Stimulated activated CD8-positive, alpha-beta memory T cell treated with anti-CD3 and anti-CD28 coated beads, Interleukin-15, amount 100 ng/mL, for 48 hours (primary cell): ENCODE measurements around the gene ITIH5.
"Not testable (repeated sequence)": the region's sequence is repeated elsewhere in the genome, so short reads cannot be mapped to it uniquely, and the experiment has no call there.

Source experiments
- DNase-seq, 2 donors: peaks; one replicate each; pipeline ENCODE4 v3.0.0-alpha.2; 2020; ENCODE audit warnings: low read depth in 2 of 2

ITIH5 gene

DNA sequence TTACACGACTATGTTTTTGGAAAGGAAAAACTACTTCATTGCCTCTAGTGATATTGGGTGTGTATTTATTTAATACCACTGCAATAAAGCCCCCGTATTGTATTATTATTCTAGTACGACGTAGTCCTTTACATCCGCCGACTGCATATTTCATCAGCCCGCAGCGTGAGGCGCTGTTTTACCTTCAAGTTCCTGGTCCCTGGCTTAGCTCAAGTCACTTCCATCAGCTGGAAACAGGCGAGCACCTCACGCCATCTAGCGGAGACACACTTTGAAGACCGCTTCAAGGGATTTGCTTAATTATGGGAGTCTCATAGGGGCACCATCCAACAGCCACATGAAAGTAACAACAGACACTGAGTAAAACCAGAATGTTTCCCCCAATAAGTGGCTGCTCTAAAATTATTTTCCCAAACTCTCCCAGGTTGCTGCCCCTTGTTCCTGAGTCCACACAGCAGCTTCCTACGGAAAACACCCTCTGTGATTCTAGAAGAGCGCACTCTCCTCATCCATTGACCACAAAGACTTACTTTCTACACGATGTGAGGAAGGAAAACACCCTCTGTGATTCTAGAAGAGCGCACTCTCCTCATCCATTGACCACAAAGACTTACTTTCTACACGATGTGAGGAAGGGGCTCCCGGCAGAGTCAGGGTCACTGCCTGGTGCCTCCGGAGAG is 20.6 kb upstream of the ITIH5 start:
- DNase-seq = peak; percentile 61 to 62

DNA sequence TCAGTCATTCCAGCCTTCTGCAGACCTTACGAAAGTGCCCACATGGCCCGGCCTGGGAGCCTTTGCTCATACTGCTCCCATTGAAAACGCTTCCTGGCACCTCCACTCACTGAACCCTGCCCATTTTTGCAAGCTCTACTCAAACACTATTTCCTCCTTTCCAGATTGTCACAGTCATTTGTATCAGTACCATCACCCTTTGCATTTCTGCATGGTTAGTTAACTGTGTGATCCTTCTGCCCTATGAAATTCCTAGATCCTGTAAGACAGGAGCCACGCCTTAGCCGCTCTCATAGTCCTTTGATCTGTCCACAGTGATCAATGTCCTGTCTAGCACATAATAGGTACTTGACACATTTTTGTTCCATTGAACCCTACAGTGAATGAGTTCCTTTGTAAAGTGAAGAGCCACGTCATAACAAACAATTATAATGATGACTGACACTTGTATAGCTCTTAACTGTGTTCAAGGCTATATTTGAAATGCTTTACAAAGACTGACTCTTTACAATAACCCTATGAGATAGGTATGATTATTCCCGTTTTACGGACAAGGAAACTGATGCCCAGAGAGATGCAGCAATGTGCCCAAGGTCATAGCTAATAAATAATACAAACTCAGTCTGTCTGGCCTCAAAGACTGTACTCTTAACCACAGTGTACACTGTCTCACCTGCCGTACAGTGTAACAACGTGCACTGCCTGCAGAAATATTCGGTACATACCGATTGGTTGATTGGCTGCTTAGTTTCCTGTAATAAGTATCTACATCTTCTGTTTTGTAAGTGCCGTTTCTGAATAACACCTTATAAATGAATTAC is 19.8 kb upstream of the ITIH5 start:
- DNase-seq = no peak

DNA sequence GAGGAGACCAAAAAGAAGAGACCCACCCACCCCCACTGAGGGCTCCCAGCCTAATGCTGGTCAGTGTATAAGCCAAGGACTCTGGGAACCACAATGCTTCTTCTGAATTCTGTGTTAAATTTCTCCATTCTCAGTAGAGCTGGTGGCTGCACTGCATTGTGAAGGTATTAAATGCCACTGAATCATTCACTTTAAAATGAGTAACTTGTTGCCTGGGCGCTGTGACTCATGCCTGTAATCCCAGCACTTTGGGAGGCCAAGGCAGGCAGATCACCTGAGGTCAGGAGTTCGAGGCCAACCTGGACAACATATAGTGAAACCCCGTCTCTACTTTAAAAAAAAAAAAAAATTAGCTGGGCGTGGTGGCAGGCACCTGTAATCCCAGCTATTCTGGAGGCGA is 13.3 kb upstream of the ITIH5 start:
- not testable (repeated sequence) for DNase-seq

DNA sequence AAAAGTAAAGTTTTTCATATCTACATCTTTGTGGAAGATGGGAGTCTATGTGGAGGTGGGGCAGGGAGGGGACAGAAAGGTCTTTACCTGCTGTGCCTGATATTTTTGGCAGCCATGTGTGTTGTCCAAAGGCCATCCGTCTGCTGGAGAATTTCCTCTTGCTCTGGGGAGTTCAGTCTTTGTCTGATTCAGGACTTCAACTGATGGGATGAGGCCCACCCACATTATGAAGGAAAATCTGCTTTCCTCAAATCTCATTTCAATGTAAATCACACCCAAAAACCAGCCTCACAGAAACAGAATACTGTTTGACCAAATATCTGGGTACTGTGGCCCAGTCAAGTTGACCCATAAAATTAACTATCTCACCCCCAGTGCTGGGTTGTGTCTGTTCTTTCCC is 12.5 kb upstream of the ITIH5 start:
- no peak for DNase-seq

DNA sequence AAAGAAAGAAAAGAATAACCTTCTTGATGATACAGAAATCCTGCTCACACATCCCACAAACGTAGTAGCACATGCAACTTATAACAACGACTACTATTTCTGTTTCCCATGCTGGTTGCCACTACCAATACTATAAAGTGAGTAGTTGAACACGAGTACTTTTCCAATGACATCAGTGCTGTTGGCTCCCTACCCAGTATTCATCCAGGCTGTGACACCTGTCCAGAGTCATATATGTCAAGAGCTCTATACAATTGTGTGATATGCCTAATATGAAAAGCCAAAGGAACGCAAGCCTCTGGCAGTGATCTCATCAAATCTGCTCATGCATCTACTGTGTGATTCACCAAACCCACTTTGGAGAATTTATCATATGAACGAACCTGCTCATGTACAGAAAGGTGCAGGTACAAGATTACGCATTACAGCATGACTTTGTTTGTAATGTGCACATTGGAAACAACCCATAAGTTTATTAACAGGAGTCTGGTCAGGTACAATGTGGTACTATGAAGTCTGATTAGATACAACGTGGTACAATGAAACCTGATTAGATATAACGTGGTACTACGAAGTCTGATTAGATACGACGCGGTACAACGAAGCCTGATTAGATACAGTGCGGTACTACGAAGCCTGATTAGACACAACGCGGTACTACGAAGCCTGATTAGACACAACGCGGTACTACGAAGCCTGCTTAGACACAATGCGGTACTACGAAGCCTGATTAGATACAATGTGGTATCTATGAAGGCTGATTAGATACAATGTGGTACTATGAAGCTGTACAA is 5.8 kb upstream of the ITIH5 start:
- DNase-seq = no peak

DNA sequence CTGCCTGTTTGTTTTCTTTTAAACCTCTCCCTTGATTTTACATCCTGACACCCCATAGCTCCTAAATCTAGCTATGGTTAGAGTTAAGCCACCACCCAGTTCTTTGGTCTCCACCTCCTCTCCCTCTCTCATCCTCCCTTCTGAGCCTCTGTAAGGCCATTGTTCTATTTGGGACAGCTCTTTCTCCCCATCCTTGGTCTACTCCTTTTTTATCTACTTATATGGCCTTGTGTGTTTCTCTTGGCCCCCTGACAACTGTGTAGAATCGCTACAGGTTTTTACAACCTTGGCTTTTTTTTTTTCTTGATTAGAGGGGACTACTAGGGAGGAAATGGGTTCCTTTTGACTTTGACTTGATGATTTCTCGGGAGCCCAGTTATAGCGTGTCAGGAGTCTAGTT is 3.4 kb upstream of the ITIH5 start:
- no peak for DNase-seq

DNA sequence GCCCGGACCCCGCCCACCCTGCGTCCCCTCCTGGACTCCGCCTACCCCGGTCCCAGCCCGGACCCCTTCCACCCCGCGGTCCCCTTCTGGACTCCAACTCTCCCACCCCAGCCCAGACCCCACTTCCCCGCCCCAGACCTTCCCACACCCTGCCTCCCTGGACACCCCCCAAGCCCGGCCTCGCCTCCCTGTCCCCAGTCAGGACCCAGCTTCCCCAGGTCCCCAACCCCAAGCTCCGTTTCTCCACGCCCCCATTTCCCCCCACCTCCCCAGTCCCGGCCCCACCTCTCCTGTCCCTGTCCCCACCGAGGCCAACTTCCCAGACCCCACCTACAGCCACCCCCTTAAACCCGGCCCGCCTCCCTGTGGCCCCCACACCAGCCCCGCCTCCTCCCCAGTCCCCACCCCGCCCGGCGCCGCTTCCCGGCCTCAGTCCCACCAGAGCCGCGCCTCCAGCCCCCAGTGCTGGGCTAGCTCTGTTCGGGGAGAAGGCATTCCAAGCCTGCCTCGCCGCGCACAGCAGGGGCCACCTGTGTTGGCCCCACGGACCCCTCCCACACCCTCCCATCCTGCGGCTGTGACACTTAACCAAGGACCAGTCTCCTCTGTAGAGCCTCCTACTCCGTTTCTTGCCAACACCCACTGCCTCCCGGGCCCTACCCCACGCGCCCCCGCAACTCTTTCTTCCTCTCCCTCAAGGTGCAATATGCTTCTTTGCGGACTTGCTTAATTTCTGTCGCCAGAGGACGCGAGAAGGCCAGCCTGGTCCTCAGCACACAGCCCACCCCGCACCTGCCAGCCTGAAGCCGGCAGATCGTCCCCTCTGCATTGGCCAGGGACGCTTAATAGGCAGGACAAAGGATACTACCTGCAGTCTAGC is 736 bp upstream of the ITIH5 start:
- DNase-seq = no peak

DNA sequence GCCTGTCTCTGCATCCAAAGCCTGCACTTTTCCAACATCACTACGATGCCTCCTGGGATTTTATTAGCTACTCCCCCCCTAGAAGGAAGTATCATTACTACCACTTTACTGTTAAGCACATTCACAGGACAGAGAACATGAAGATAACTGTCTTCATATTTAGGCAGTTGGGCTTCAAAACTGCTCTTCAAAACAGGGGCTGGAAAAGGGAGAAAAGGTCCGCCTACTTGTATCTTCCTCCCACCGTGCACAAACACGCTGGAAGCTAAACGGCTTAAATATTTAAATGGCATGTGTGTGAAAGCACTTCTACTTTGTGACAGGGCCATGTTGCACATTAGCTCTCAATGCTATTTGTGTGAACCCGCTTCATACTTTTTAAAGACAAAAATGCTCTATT is 999 bp downstream of the ITIH5 start:
- no peak for DNase-seq

DNA sequence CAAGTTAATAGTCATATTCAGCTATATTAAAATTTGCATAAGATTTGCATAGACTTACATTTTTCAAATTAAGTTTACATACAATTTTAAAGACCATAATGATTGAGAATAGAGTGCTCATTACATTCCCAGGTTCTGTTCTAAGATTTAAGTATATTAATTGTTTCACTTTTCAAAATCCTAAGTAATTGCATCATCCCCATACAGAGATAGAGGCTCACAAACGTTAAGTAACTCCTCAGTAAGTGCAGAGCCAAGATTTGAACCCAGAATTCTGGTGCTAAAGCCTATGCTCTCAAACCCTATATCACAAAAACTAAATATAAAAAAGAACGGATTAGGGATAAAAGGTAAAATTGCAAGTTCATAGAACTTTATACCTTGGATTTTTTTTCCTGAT is 2.1 kb downstream of the ITIH5 start:
- DNase-seq = no peak

DNA sequence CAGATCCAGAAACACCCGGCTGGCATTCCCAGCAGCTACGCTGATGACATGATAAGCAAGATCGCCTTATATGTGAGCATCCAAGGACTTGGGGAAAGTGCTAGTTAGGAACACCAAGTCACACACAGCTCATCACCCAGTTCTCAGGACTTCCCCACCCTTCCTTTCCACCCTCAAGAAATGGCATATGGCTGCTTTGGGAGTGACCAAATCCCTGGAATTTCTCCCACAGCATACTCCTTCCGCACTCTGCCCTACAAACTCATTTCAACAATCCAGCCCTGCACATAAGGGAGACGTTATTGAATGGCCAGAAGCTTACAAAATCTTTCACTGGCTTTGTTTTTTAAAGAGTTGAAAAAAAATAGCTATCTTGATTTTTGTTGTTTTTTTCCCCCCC is 4.2 kb downstream of the ITIH5 start:
- no peak for DNase-seq

DNA sequence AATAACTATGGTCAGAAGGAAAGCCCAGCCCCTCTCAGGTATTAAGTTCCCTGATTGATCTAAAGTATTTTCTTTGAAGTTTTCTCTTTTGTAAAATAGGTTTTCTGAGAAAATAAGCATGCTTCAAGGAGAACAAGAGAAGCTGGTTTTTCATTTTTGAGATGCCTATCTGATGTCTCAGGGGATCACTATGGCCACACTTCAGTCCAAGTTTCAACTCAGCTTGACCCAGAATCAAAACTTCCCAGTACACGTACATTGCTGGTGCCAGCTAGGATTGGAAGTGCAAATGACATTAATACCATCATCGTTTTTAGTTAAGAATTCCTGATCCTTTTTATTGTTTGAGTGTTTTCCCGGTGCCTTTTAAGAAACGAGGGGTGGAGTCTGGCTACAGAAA is 7.2 kb downstream of the ITIH5 start:
- DNase-seq = no peak

DNA sequence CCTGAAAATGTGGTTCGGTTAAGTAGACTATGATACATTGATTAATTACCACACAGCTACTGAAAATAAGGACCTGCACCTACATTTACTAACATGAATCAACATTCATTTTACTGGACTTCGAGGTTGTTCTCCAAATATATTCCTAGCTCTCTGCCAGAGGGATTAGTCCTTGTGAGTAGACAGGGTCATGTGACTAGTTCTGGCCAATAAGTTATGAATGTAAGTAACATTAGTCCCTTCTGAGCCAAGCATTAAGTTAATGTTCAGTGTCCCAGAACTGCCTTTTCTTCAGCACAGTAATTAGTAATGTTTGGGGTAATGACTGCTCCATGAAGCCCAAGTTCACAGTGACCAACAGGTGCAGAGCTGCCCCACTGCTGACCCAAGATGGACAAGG is 9.2 kb downstream of the ITIH5 start:
- DNase-seq = no peak

DNA sequence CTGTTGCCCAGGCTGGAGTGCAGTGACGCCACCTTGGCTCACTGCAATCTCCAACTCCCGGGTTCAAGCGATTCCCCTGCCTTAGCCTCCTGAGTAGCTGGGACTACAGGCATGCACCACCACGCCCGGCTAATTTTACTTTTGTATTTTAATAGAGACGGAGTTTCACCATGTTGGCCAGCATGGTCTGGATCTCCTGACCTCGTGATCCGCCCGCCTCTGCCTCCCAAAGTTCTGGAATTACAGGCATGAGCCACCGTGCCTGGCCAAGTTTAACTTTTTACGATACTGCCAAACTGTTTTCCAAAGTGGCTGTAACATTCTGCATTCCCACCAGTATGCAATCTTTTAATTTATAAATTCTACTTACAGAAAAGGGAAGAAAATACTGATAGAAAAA is 9.7 kb downstream of the ITIH5 start:
- DNase-seq = not testable (repeated sequence)

DNA sequence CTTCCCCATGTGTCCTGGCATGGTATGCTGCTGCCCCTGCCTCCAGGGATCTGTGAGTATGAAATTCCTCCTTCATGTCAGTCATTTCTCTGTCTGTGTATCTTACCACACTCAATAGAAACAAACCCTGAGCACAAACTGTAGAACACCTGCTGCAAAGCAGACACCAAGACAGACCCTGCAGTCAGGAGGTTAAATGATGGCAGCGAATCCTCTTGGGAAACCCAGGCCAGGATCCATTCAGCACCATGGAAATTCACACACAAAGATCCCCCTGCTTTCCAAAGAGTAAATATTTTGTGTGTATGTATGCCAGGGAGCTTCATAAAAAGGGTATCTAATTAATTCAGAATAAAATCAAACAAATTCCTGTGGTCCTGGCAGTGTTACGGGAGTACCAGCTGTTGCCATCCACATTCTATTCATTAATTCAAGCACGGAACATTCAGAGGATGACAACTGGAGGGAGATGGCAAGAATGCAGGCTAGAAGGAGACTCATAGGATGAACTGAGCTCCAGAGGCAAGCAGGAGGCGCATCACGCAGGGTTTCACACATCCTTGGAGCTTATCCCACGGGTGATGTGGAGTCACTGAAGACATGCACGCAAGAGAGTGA is 14.8 kb downstream of the ITIH5 start:
- no peak for DNase-seq

DNA sequence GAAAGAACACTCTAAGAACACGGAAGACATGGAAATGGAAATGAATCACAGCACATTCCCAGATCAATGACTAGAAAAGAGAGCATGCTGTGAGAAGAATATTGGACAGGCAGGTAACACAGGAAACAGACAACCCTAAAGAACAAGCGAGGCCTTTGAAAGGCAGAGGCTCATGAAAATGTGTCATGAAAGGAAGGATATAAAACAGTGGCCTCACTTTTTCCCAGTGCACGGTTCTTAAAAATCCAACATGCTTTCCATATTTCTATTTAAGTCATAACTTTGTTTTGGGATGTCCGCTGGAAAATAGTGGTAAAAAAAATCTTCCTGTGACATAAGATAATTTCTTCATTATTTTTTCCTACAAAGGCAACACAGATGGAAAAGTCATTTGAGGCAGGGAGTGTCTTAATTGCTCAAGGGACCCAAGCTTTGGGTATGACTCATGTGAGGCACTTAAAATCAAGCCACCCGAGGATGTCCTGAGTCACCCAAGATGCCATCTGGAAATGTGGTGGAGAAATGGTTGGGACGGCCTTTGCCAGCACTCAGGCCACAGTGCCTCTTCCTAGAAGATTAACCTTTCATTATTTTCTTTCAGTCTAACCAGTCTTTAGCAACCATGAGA is 17.0 kb downstream of the ITIH5 start:
- DNase-seq = no peak

DNA sequence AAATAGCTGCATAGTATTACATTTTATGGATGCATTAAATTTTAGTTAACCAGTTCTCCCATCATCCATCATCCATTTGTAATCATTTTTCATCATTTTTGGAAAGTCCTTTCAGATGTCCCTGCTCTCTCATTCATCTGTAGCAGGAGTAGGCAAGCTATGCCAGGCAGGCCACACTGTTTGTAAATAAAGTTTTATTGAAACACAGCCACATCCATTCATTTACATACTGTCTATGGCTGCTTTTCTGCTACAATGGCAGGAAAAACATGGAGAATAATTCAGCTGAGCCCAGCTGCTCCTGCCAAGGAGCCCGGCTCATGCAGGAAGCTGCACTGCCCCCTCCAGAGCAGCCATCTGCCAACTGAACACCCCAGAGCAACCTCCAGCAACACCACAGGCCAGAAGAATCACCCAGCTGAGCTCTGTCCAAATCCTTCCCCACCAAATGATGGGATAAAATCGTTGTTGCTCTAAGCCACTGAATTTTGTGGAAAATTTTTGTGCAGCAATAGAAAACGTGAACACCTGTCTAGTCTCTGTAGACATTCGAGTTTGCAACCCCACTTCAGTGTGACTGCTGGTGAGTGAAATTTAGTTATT is 19.6 kb downstream of the ITIH5 start:
- no peak for DNase-seq

DNA sequence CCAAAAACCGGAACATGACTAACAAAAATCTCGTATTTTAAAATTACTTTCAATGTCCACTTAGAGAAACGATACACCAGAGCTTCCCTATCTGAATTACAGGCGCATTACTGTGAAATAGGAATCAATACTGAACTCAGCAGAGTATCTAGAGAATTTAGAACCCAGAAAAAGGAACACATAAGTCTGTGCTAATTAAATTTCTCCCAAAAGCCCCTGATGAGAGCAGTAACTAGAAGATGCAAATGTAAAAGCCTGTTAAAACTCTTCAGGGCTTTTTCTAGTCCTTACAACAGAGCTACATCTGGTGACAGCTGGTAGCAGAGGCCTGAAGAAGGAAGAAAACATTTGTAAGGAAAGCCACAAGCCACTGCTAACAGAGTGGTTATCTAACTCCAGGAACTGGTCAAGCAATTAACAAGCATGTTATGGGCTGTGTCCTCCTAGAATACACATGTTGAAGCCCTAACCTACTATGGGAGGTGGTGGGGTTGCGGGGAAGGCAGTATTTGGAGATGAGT is 24.2 kb downstream of the ITIH5 start:
- DNase-seq = no peak

DNA sequence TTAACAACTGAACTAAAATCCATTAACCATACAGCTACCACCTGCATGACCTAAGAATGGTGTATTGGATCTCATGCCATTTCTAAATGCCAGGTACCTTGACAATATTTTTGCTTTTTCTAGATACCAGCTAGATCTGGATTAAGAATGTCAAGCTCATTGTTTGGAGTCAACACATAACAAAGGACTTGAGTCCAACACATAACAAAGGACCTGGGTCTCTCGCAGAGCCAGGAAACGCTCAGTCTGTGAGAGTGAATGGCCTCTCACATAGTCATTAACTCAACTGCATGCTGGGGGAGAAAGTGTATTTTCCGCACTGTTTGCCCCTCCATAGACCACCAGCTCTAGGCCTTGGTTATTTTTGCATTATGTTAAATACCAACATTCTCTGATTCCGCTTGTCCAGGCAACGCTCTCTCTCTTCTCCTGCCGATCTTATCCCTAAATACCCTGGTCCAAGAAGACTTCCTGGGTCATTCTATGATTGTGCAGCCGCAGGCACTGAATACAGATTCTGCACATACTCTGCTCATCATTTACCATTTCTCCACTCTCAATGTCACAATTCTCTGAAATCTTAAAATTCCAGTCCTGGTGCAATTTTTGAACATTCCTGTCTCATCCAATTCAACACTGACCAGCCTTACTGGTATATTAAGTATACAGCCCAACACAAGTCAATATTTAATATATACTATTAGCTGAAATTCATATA is 31.2 kb downstream of the ITIH5 start:
- no peak for DNase-seq

DNA sequence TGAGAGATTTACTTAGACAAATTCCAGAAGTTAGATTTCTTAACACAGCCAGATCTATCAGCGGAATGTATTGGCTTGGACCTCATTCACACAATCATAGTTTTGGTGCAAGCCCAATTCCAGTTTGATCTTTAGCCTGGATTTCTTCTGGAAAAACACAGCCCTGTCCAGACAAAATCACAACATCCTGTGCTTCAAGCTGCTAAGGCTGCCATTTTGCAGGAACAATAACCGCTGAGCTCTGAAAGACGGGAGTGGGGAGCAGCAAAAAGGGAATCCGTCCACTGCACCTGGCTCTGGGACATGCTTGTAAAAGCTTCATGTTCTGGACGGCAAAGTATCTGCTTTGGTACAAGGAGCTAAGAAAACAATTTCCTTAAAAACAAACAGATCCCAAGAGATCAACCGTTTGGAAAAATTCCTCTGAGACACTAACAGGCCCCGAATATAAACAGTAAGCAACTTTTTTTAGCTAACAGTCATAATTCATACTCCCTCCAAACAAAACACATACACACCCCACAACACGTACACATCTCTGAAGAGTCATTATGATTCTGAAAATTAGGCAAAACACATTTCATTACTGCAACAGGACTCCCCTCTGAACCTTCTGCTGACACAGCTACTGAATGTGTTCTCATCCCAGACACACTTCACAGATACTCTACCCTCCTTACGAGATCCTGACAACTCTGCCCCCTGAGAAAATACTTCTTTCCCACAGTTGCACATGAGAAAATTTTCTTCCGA is 32.4 kb downstream of the ITIH5 start:
- DNase-seq = no peak
